Gastrocnemius medialis (tissue), 4 donors: Measurements from ENCODE around the gene SRSF8. TPM values are rescaled to one million over a fixed set of nuclear protein-coding genes. Genes with fewer than 3 reads are reported as not detected.
A peak's percentile ranks its signal among the peaks of the same experiment; 100 is the strongest.

Experiments used
- ATAC-seq, 2 donors: fragments of 150-250 bp; one replicate each; pipeline ENCODE4 v1.9.1; 2016
- DNase-seq, 2 donors: peaks; one replicate each; pipeline ENCODE4 v3.0.0-alpha.2; 2019
- H3K27ac ChIP-seq, 4 donors: fragments of 200-600 bp; sonication (generic); 1 replicate in 1 of 4; 2 replicates in 3 of 4; pipeline ENCODE4 v1.5.1; 2016 to 2018; ENCODE audit warnings: mild to moderate bottlenecking in 2 of 4, moderate library complexity in 1 of 4
- H3K27me3 ChIP-seq, 3 donors: fragments of 200-600 bp; sonication (generic) in 2 of 3; 1 replicate in 1 of 3; 2 replicates in 2 of 3; pipeline versions ENCODE4 v1.5.1 to v1.6.0; 2016 to 2019; ENCODE audit warnings: mild to moderate bottlenecking in 1 of 3, moderate library complexity in 1 of 3
- H3K36me3 ChIP-seq, 2 donors: fragments of 200-600 bp; sonication (generic) in 1 of 2; one replicate each; pipeline ENCODE4 v1.5.1; 2017 to 2018
- H3K4me1 ChIP-seq, 2 donors: fragments of 200-600 bp; sonication (generic) in 1 of 2; one replicate each; pipeline ENCODE4 v1.5.1; 2016 to 2017; ENCODE audit warnings: mild to moderate bottlenecking in 2 of 2
- H3K4me3 ChIP-seq, 4 donors: fragments of 200-600 bp; sonication (generic) in 3 of 4; 1 replicate in 1 of 4; 2 replicates in 3 of 4; pipeline ENCODE4 v1.5.1; 2016 to 2019; ENCODE audit warnings: mild to moderate bottlenecking in 2 of 4
- H3K9me3 ChIP-seq, 3 donors: fragments of 200-600 bp; sonication (generic) in 2 of 3; 1 replicate in 1 of 3; 2 replicates in 2 of 3; pipeline ENCODE4 v1.5.1; 2016 to 2019
- CTCF ChIP-seq, 5 experiments: fragments of 450-650 bp in 3 of 5; fragments of 200-600 bp in 2 of 5; sonication (generic) in 2 of 5; IDR thresholded peaks in 4 of 5; conservative IDR thresholded peaks in 1 of 5; 1 replicate in 4 of 5; 2 replicates in 1 of 5; pipeline ENCODE4 v1.5.1; 2016 to 2019; ENCODE audit warnings: antibody characterized with exemption in 5 of 5, mild to moderate bottlenecking in 3 of 5, moderate library complexity in 3 of 5
- POLR2A ChIP-seq, 2 donors: fragments of 450-650 bp; IDR thresholded peaks; one replicate each; pipeline ENCODE4 v1.6.1; 2017; ENCODE audit warnings: antibody characterized with exemption in 2 of 2, mild to moderate bottlenecking in 2 of 2, moderate library complexity in 2 of 2
- in situ Hi-C, 4 donors: fragments of 200-750 bp; cut with MboI; loops; one replicate each; pipeline versions ENCODE4 v1.15.0 to v1.8.0; 2017; ENCODE audit warnings: low sequenced_read_pairs in 4 of 4
- intact Hi-C: fragments of 100-400 bp; cut with DNase I; formaldehyde crosslinking; loops from one replicate; pipeline ENCODE4 v1.15.1; 2023; ENCODE audit warnings: low total_unique reads
- total RNA-seq, 4 donors: library from RNA; depleted of rRNA; stranded (reverse); fragments of >200 nt; gene quantifications; one replicate each; pipeline versions ENCODE4 v1.1.0 to v1.2.3, GENCODE V29; 2016

Gene SRSF8
- total RNA-seq, 4 donors from 2014 or later, result 18.2 to 31.0 (median 21.5) TPM

- ATAC-seq (no peak), DNase-seq (no peak)
- Histone ChIP-seq H3K36me3 (no peaks in the 10 kb centered on the region), H3K4me3 (no peak overlapping the region), H3K9me3 (no peaks in the 10 kb centered on the region), H3K27ac (peak overlapping the region in 3 of 4 donors; percentile 29 to 96 (median 92)), H3K27me3 (no peaks in the 10 kb centered on the region), H3K4me1 (peaks cover 33 to 42% of the 10 kb centered on the region in 2 donors)
- intact Hi-C loops, result no loop called here
- in situ Hi-C loops, result loop anchor here in 3 of 4 donors (5.0 to 25.0 kb wide), 5 partner anchors 72 to 694 kb away; partner anchors contain the start of gene SESN3 (in 1 of the 3)
- no peak for TF ChIP-seq CTCF (IDR thresholded peaks at IDR 0.05 in 4 of 5, conservative IDR thresholded peaks at IDR 0.05 in 1 of 5)
- TF ChIP-seq POLR2A (IDR thresholded peaks at IDR 0.05), result no peak
Observed at GRCh38 chr11:95070471-95070870, 3.8 kb downstream of the SRSF8 start.

GRCh38 chr11:95072948-95073347 is 6.2 kb downstream of the SRSF8 start:
- H3K4me1 ChIP-seq, result peaks cover 29 to 36% of the 10 kb centered on the region in 2 donors
- TF ChIP-seq POLR2A (IDR thresholded peaks at IDR 0.05) (no peak), CTCF (IDR thresholded peaks at IDR 0.05 in 4 of 5, conservative IDR thresholded peaks at IDR 0.05 in 1 of 5) (no peak)
- no peak overlapping the region for H3K4me3 ChIP-seq
- ATAC-seq, result no peak
- H3K27me3 ChIP-seq, result no peaks in the 10 kb centered on the region
- in situ Hi-C loops, result loop anchor here in 3 of 4 donors (5.0 to 25.0 kb wide), 5 partner anchors 69 to 692 kb away; partner anchors contain the start of gene SESN3 (in 1 of the 3)
- no peak for DNase-seq
- no peaks in the 10 kb centered on the region for H3K36me3 ChIP-seq
- H3K27ac ChIP-seq, result no peak overlapping the region
- no peaks in the 10 kb centered on the region for H3K9me3 ChIP-seq
- intact Hi-C loops, result no loop called here

- peak; percentile 86 to 95 for ATAC-seq
- peak overlapping the region; percentile 34 to 43 (median 40) for H3K27ac ChIP-seq
- DNase-seq, result peak; percentile 47 to 76
- no peaks in the 10 kb centered on the region for H3K9me3 ChIP-seq
- H3K4me1 ChIP-seq, result peaks cover 16 to 22% of the 10 kb centered on the region in 2 donors
- no peaks in the 10 kb centered on the region for H3K36me3 ChIP-seq
- in situ Hi-C loops (loop anchor here (5.0 to 25.0 kb wide), 6 partner anchors 67 to 690 kb away; partner anchors contain the start of genes AMOTL1 (in 1 of the 4) and SESN3 (in 1 of the 4)), intact Hi-C loops (no loop called here)
- H3K27me3 ChIP-seq, result no peaks in the 10 kb centered on the region
- H3K4me3 ChIP-seq, result no peak overlapping the region
- TF ChIP-seq POLR2A (IDR thresholded peaks at IDR 0.05), result no peak
- TF ChIP-seq CTCF (IDR thresholded peaks at IDR 0.05 in 4 of 5, conservative IDR thresholded peaks at IDR 0.05 in 1 of 5), result no peak
Observed at GRCh38 chr11:95074792-95075563, 8.3 kb downstream of the SRSF8 start.

- Histone ChIP-seq H3K27ac (no peak overlapping the region), H3K4me1 (peaks cover 18 to 19% of the 10 kb centered on the region in 2 donors), H3K27me3 (no peaks in the 10 kb centered on the region), H3K36me3 (no peaks in the 10 kb centered on the region), H3K9me3 (no peaks in the 10 kb centered on the region), H3K4me3 (no peak overlapping the region)
- in situ Hi-C loops, result loop anchor here in 3 of 4 donors (5.0 to 25.0 kb wide), 4 partner anchors 66 to 688 kb away; partner anchors contain the start of gene AMOTL1 (in 1 of the 3)
- TF ChIP-seq POLR2A (IDR thresholded peaks at IDR 0.05) (no peak), CTCF (IDR thresholded peaks at IDR 0.05 in 4 of 5, conservative IDR thresholded peaks at IDR 0.05 in 1 of 5) (no peak)
- intact Hi-C loops, result no loop called here
- ATAC-seq, result no peak
- DNase-seq, result no peak
Observed at GRCh38 chr11:95076416-95076815, 9.7 kb downstream of the SRSF8 start.
